ENCODE data around the gene DDX54. TPM values are rescaled to one million over a fixed set of nuclear protein-coding genes. Genes with fewer than 3 reads are reported as not detected.

The DDX54 gene
- total and polyA plus RNA-seq, 2 of the 8 experiments (the other 6 are each of a cell fraction or from before 2014, with no cell fraction given): 64.9 to 113 TPM

DNA sequence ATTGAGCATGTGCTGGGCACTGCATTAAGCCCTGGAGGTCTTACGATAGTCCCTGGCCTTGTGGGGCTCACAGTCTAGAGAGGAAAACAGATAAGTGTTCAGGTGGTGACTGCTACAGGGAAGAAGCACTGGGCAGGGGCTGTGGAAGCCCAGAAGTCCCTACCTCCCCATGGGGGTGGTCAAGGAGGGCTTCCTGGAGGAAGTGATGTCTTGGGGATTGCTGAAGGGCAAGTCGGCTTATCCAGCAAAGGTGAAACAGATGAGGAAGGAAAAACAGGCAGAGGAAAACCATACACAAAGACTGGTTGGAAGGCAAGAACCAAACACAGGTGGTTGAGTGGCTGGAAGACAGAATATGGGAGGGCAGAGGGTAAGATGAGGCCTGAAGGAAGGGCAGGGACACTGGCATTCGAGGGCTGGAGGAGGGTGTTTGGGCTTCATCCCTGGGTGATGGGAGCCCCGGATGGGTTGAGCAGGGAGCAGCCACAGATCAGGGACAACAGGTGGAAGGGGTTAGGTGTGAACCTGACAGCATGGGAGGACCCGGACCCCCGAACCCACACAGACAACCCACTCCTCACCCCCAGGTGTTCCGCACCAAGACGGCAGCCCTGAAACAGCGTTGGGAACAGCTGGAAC is 33.0 kb downstream of the DDX54 start:
- WGBS, 2 experiments (ENCODE audit: extremely low coverage in 1 of 2, insufficient coverage in 1 of 2, insufficient read length in 1 of 2, insufficient replicate concordance in 2 of 2, low coverage in 1 of 2, low lambda C conversion rate in 2 of 2, missing lambda C conversion rate in 1 of 2): 31% methylated on average over 9 of the region's 9 CpGs; no CpG with 5 or more reads in 1 of the 2 experiments
- FAIRE-seq: no peak
- Histone ChIP-seq H4K5ac (ENCODE audit: insufficient read length, low read depth, low read length) (no peak overlapping the region), H3K56ac (replicated peaks; ENCODE audit: insufficient read length, low read depth, low read length) (no peak overlapping the region), H2BK12ac (ENCODE audit: low read depth, low read length) (peak overlapping the region; percentile 4; the same call in 1 of the 2 replicates), H2AFZ (ENCODE audit: low read length) (peak overlapping the region; percentile 27; the same call in 1 of the 2 replicates), H3K79me2 (ENCODE audit: control insufficient read depth in 1 of 2, insufficient read depth in 2 of 2, low read length in 2 of 2) (no peaks in the 10 kb centered on the region), H3K36me3 (ENCODE audit: control insufficient read depth in 2 of 4, insufficient read depth in 4 of 4, low read length in 3 of 4) (no peaks in the 10 kb centered on the region; a peak in 1 of 8 replicates), H3K9ac (replicated peaks in 1 of 4; ENCODE audit: extremely low read depth in 1 of 4, low read depth in 3 of 4, low read length in 3 of 4) (no peak overlapping the region), H3K4ac (replicated peaks; ENCODE audit: insufficient read length, low read depth, low read length) (no peak overlapping the region), H3K4me1 (replicated peaks in 1 of 4; ENCODE audit: control insufficient read depth in 3 of 4, insufficient read depth in 4 of 4, low read length in 3 of 4) (peaks cover 7 to 23% (median 19%) of the 10 kb centered on the region in 4 experiments), H2BK5ac (ENCODE audit: low read depth, low read length) (no peak overlapping the region), H3K4me2 (ENCODE audit: insufficient read depth in 1 of 2, low read depth in 2 of 2, low read length in 2 of 2) (peak overlapping the region; percentile 64 to 70), H3K23ac (ENCODE audit: insufficient read length) (no peak overlapping the region), H4K8ac (ENCODE audit: extremely low read depth, insufficient read depth, low read length) (peak overlapping the region; percentile 90), H3K27me3 (replicated peaks in 1 of 4; ENCODE audit: control insufficient read depth in 3 of 4, extremely low read depth in 1 of 4, insufficient read depth in 3 of 4, low read length in 3 of 4) (peaks cover 1 to 34% (median 26%) of the 10 kb centered on the region in 4 experiments), H3K9me3 (ENCODE audit: insufficient read depth in 2 of 2, low read depth in 1 of 2, low read length in 1 of 2) (no peaks in the 10 kb centered on the region), H3K79me1 (ENCODE audit: low read depth, low read length) (no peaks in the 10 kb centered on the region; the same call in 1 of the 2 replicates), H3K18ac (ENCODE audit: extremely low read depth, low read length) (0 out of 2 replicates have a peak overlapping the region, but pooled peaks have one; percentile 62), H3K14ac (ENCODE audit: insufficient read length) (no peak overlapping the region), H2BK20ac (ENCODE audit: low read length) (no peak overlapping the region; the same call in 1 of the 2 replicates), H4K20me1 (replicated peaks in 1 of 2; ENCODE audit: control insufficient read depth in 1 of 2, insufficient read depth in 2 of 2, low read length in 2 of 2) (peaks cover 0 to 2% of the 10 kb centered on the region in 2 experiments), H4K91ac (replicated peaks; ENCODE audit: insufficient read length, low read length) (no peak overlapping the region), H3K4me3 (ENCODE audit: extremely low read depth in 1 of 4, insufficient read depth in 2 of 4, low read depth in 3 of 4, low read length in 4 of 4) (peak overlapping the region in 3 of 4 experiments; percentile 29 to 59 (median 56); a peak in 6 of 8 replicates), H3K23me2 (ENCODE audit: low read depth, low read length) (peaks cover 11% of the 10 kb centered on the region; the same call in 1 of the 2 replicates), H2BK120ac (replicated peaks; ENCODE audit: low read depth, low read length) (no peak overlapping the region), H2AK5ac (ENCODE audit: low read depth, low read length) (no peak overlapping the region), H2BK15ac (ENCODE audit: low read length) (peak overlapping the region; percentile 65), H3K27ac (ENCODE audit: low read depth, low read length) (no peak overlapping the region)
- no peak for TF ChIP-seq RAD21 (IDR thresholded peaks at IDR 0.05 in 1 of 2, conservative IDR thresholded peaks at IDR 0.05 in 1 of 2; ENCODE audit: low read depth in 2 of 2, low read length in 2 of 2)
- TF ChIP-seq SP2 (IDR thresholded peaks at IDR 0.05; ENCODE audit: low read length): no peak
- no peak for TF ChIP-seq JUND (IDR thresholded peaks at IDR 0.05; ENCODE audit: low read length)
- no peak for TF ChIP-seq SP1 (IDR thresholded peaks at IDR 0.05; ENCODE audit: low read depth, low read length)
- no peak for TF ChIP-seq JUN (IDR thresholded peaks at IDR 0.05; ENCODE audit: low read depth, low read length)
- no peak for TF ChIP-seq SAP30 (IDR thresholded peaks at IDR 0.05; ENCODE audit: insufficient read depth, insufficient replicate concordance, low read length)
- TF ChIP-seq TCF12 (IDR thresholded peaks at IDR 0.05; ENCODE audit: low read depth, low read length): no peak
- TF ChIP-seq, protein P1, sequence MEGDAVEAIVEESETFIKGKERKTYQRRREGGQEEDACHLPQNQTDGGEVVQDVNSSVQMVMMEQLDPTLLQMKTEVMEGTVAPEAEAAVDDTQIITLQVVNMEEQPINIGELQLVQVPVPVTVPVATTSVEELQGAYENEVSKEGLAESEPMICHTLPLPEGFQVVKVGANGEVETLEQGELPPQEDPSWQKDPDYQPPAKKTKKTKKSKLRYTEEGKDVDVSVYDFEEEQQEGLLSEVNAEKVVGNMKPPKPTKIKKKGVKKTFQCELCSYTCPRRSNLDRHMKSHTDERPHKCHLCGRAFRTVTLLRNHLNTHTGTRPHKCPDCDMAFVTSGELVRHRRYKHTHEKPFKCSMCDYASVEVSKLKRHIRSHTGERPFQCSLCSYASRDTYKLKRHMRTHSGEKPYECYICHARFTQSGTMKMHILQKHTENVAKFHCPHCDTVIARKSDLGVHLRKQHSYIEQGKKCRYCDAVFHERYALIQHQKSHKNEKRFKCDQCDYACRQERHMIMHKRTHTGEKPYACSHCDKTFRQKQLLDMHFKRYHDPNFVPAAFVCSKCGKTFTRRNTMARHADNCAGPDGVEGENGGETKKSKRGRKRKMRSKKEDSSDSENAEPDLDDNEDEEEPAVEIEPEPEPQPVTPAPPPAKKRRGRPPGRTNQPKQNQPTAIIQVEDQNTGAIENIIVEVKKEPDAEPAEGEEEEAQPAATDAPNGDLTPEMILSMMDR (IDR thresholded peaks at IDR 0.05; ENCODE audit: control extremely low read depth in 1 of 3, insufficient read depth in 1 of 3, low read depth in 1 of 3, low read length in 3 of 3): no peak
- TF ChIP-seq FOSL1 (IDR thresholded peaks at IDR 0.05; ENCODE audit: insufficient read depth, low read depth, low read length): no peak
- DNase-seq (ENCODE audit: low read depth in 1 of 2, low spot score in 2 of 2): no peak
- ChIA-PET POLR2A (ENCODE audit: partially characterized antibody) (interaction anchor here (1.0 to 3.8 kb wide), 8 partner anchors 9 to 95 kb away, joined by 3 to 35 read pairs (median 4); partner anchors contain the start of genes DDX54, DTX1, RASAL1 and RITA1), CTCF (ENCODE audit: partially characterized antibody) (interaction anchor here (0.7 to 7.9 kb wide), 27 partner anchors 10 to 1577 kb away, joined by 3 to 51 read pairs (median 4); partner anchors contain the start of gene RASAL1)
